Duodenal mucosa (tissue), 2 donors: ENCODE measurements around the gene NOTCH3.

Experiments
- H3K27ac ChIP-seq: one replicate; pipeline ENCODE4 v1.7.0; 2013; ENCODE audit warnings: low read depth, low read length
- H3K27me3 ChIP-seq, 2 donors: one replicate each; pipeline ENCODE4 v1.7.0; 2013; ENCODE audit warnings: low read length in 2 of 2, control low read depth in 1 of 2; ENCODE audit not compliant: insufficient read depth in 2 of 2, control insufficient read depth in 1 of 2
- H3K36me3 ChIP-seq, 2 donors: one replicate each; pipeline ENCODE4 v1.7.0; 2013; ENCODE audit warnings: low read length in 2 of 2, control low read depth in 1 of 2; ENCODE audit not compliant: insufficient read depth in 2 of 2, control insufficient read depth in 1 of 2
- H3K4me1 ChIP-seq, 2 donors: one replicate each; pipeline ENCODE4 v1.7.0; 2013; ENCODE audit warnings: low read length in 2 of 2, control low read depth in 1 of 2; ENCODE audit not compliant: insufficient read depth in 2 of 2, control insufficient read depth in 1 of 2
- H3K4me3 ChIP-seq, 2 donors: one replicate each; pipeline ENCODE4 v1.7.0; 2013; ENCODE audit warnings: low read length in 2 of 2, low read depth in 1 of 2
- H3K9ac ChIP-seq, 2 donors: one replicate each; pipeline ENCODE4 v1.7.0; 2013; ENCODE audit warnings: low read length in 2 of 2, low read depth in 1 of 2
- H3K9me3 ChIP-seq, 2 donors: one replicate each; pipeline ENCODE4 v1.7.0; 2013; ENCODE audit warnings: low read length in 2 of 2, control low read depth in 1 of 2; ENCODE audit not compliant: control insufficient read depth in 1 of 2

NOTCH3 gene

DNA sequence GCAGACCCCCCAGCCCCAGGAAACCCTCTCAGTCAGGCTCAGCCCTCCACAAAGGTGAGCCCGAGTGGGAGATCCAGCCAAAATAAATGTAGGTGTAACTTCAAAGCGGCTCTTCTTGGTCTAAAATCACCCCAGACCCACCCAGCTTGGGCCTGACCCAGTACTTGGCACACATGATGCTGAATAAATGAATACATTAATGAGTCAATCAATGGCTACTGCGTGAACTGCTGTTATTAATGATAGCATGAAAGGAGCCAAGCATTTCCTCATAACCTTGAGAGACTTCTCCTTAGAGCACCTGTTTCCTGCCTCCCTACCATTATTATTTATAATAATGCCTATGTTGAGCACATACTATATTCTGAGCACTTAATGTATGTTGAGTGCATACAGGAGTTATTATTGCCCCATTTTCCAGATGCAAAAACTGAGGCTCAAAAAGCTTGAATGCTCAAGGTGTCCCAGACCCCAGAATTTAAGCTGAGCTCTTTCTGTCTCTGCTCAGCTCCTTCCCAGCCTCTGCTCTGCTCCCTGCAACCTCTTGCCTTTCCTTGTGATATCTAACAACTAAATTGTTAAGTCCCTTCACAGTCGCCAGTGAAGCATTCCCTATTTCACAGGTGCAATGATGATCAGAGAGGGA is 4.3 kb downstream of the NOTCH3 start:
- peaks cover 8 to 11% of the 10 kb centered on the region in 2 donors for H3K27me3 ChIP-seq
- H3K9ac ChIP-seq, result no peak overlapping the region
- H3K36me3 ChIP-seq, result no peaks in the 10 kb centered on the region
- no peak overlapping the region for H3K4me3 ChIP-seq
- no peak overlapping the region for H3K27ac ChIP-seq
- peaks cover 7 to 13% of the 10 kb centered on the region in 2 donors for H3K4me1 ChIP-seq
- H3K9me3 ChIP-seq, result no peaks in the 10 kb centered on the region

DNA sequence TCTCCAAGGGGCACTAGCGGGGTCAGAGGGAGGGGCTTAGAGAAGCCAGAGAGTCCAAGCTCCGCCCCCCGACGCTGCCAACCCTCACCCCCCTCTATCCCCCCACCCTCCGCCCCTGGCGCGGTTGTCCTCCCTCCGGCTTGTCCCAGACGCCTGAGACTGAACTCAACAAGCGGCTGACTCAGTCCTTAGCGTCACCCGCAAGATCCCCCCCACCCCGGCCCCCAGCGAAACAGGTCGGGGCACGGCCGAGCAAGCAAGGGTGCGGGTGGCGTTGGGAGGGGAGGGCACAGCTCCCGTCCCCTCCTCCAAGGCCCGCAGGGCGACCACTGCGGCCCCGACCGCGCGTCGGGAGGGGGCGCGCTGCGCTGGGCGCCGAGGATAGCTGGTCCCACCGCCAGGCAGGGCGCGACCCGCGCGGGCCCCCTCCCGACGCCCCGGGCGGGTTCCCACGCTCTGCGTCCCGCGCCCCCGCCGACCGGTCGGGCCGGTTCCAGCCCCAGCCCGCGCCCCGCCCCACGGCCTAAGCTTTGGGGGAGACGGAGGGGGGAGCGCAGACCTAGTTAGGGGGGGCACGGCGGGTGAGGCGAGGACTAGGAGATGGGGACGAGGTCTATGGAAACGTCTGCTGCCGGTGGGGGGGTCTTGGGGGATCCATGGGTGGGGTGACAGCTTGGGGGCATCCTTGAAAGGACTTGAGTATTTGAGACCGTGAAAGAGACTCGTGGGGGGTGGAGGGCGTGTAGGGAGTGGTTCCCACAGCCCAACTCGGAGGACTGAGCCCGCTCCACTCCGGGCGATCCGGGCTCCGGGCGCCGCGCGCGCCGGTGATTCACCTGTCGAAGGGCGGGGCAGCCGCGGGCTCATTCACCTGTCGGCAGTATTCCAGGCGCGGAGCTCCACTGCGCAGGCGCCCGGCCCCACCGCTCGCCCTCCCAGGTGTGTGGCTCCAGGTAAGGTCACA is 5.1 kb downstream of the NOTCH3 start:
- Histone ChIP-seq H3K27ac (peak overlapping the region; percentile 42), H3K9me3 (no peaks in the 10 kb centered on the region), H3K9ac (no peak overlapping the region), H3K27me3 (peaks cover 8% of the 10 kb centered on the region in 2 donors), H3K4me1 (peaks cover 7 to 13% of the 10 kb centered on the region in 2 donors), H3K36me3 (no peaks in the 10 kb centered on the region), H3K4me3 (peak overlapping the region; percentile 35 to 43)

DNA sequence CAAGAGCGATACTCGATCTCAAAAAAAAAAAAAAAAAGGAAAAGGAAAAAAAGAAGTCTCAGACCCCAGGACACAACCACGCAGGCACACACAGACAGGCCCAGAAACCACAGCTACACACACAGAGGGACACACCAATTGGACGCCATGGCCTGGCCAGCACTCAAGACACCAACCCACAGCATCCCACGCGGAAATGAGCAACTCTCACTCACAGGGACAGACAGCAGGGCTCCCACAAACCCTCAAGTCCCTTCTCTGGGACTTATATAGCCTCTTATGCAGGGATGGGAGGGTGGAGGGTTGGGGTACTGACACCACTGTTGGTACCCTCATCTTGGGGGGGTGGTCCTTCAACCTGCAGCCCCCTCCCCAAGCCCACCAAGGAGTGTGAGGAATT is 5.9 kb downstream of the NOTCH3 start:
- H3K4me3 ChIP-seq, result no peak overlapping the region
- no peak overlapping the region for H3K9ac ChIP-seq
- no peaks in the 10 kb centered on the region for H3K9me3 ChIP-seq
- H3K27ac ChIP-seq, result peak overlapping the region; percentile 42
- H3K36me3 ChIP-seq, result no peaks in the 10 kb centered on the region
- H3K27me3 ChIP-seq, result peaks cover 8% of the 10 kb centered on the region in 2 donors
- H3K4me1 ChIP-seq, result peaks cover 7 to 13% of the 10 kb centered on the region in 2 donors

DNA sequence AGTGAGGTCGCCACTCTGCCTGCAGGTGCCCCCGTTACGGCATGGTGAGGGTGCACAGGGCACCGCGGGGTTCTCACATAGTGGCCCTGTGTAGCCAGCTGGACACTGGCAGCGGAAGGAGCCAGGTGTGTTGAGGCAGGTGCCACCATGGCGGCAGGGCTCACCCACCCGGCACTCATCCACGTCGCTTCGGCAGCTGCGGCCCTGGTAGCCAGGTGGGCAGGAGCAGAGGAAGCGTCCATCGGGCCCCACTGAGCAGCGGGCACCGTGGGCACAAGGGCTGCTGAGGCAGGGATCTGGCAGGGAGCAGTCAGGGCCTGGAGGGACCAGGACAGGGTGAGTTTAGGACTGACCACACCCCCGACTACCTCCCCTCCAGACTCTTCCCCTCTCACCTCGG is 8.8 kb downstream of the NOTCH3 start:
- Histone ChIP-seq H3K36me3 (no peaks in the 10 kb centered on the region), H3K27me3 (no peaks in the 10 kb centered on the region), H3K27ac (no peak overlapping the region), H3K9me3 (no peaks in the 10 kb centered on the region), H3K4me3 (no peak overlapping the region), H3K9ac (no peak overlapping the region), H3K4me1 (peaks cover 3 to 8% of the 10 kb centered on the region in 2 donors)

DNA sequence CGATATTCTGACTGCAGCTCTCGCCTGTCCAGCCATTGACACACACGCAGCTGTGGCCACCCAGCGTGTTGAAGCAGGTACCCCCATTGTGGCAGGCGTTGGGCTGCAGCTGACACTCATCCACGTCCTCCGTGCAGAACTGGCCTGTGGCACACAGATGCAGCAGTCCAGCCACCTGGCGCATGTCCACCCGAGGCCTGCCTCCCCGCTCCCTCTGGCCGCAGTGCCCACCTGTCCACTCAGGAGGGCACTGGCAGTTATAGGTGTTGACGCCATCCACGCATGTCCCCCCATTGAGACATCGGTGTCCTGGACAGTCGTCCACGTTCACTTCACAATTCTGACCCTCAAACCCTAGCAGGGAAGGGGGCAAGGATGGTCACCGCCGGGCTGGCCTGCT is 9.3 kb downstream of the NOTCH3 start:
- Histone ChIP-seq H3K4me1 (peaks cover 3 to 7% of the 10 kb centered on the region in 2 donors), H3K9me3 (no peaks in the 10 kb centered on the region), H3K27me3 (no peaks in the 10 kb centered on the region), H3K27ac (no peak overlapping the region), H3K9ac (no peak overlapping the region), H3K4me3 (no peak overlapping the region), H3K36me3 (no peaks in the 10 kb centered on the region)

DNA sequence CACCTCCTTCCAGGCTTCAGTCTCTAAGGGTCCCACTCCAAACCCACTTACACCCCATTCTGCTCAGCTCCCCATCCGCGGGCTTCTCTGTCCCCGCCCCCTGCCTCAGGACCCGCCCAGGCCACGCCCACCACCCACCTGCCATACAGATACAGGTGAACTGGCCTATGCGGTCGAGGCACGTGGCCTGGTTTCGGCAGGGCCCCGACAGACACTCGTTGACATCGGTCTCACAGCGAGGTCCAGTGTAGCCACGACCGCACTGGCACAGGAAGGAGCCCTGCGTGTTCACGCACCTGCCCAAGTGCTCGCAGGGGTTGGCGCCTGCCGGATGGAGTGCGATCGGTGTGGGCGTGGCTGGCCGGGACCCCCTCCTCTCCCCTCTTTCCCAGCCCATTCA is 11.9 kb downstream of the NOTCH3 start:
- Histone ChIP-seq H3K4me1 (no peaks in the 10 kb centered on the region), H3K9me3 (no peaks in the 10 kb centered on the region), H3K9ac (no peak overlapping the region), H3K27ac (no peak overlapping the region), H3K4me3 (no peak overlapping the region), H3K36me3 (no peaks in the 10 kb centered on the region), H3K27me3 (no peaks in the 10 kb centered on the region)

DNA sequence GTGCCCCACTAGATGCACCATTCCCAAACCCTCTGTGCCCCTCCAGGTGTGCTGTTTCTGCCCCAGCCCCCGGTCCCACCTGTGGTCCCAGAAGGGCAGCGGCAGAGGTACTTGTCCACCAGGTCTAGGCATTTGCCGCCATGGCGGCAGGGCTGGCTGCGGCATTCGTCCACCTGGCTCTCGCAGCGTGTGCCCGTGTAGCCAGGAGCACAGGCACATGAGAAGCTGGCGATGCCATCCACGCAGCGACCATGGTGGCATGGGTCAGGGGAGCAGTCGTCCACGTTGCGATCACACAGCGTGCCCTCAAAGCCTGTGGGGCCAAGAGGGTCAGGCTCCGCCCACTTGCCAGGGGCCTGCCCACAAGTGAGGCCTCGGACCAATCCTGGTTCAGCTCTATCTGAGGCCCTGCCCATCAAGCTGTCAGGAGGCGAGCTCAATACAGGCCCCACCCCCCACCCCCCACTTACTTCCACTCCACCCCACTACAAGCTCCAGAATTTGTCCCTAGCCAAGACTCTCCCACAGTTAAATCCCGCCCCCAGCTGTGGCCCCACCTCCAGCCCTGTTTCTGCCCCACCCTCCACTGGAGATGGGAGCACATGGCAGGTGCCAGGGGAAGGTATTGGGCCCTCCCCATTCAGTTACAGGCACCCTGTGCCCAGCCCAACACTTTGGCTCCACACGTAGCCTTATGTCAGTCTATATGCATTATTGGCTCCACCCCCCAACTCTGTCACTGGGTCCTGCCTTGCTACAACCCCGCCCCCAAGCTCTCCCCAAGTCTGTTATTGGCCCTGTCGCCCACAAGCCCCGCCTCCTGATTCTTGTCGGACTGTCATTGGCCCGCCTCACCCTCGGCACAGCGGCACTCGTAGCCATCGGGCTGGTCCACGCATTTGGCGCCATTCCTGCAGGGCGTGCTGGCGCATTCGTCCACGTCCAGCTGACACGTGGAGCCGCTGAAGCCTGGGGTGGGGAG is 13.5 kb downstream of the NOTCH3 start:
- Histone ChIP-seq H3K27ac (no peak overlapping the region), H3K9me3 (no peaks in the 10 kb centered on the region), H3K36me3 (no peaks in the 10 kb centered on the region), H3K27me3 (no peaks in the 10 kb centered on the region), H3K9ac (no peak overlapping the region), H3K4me3 (no peak overlapping the region), H3K4me1 (no peaks in the 10 kb centered on the region)

DNA sequence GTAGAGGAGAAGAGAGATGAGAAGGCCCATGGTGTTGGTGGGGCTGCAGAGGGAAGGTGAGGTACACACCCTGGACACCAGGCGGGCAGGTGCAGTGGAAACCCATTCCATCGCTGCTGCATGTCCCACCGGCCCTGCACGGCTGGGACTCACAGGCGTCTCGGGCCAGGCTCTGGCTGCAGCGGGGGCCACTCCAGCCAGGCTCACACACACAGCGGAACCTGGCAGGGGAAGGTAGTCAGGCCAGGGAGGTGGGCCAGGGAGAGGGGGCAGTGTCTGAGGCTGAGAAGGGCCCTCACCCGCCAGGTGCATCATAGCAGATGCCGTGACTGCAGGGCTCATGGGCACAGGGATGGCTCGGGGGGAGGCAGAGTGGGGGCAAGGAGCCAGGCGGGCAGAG is 15.6 kb downstream of the NOTCH3 start:
- Histone ChIP-seq H3K9me3 (no peaks in the 10 kb centered on the region), H3K27me3 (no peaks in the 10 kb centered on the region), H3K27ac (no peak overlapping the region), H3K36me3 (no peaks in the 10 kb centered on the region), H3K4me1 (peaks cover 0 to 14% of the 10 kb centered on the region in 2 donors), H3K4me3 (no peak overlapping the region), H3K9ac (no peak overlapping the region)

DNA sequence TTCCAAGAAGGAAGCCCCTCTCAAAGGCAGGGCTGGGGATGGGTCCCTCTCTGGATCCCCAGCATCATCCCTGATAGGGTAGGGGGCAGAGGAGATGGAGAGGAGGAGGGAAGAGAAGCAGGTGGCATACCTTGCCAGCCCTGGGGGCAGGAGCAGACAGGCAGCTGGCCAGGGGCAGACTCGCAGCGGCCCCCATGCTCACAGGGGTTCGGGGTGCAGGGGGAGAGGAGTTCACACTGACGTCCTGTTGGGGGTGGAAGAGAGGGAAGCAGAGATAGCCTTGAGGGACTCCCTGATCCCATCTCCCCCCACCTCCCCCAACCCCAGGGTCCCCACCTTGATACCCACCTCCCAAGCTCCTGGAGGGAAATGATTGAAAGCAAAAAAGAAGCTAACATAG is 16.0 kb downstream of the NOTCH3 start:
- Histone ChIP-seq H3K27ac (no peak overlapping the region), H3K4me3 (no peak overlapping the region), H3K36me3 (no peaks in the 10 kb centered on the region), H3K4me1 (peaks cover 0 to 15% of the 10 kb centered on the region in 2 donors), H3K27me3 (no peaks in the 10 kb centered on the region), H3K9ac (no peak overlapping the region), H3K9me3 (no peaks in the 10 kb centered on the region)
